CD14-positive monocyte (primary cell): ENCODE results near the gene TSPAN15. TPM values are rescaled to one million over a fixed set of nuclear protein-coding genes. Genes with fewer than 3 reads are reported as not detected.

Experiments used
- DNase-seq, 3 donors: peaks; one replicate each; pipeline ENCODE4 v3.0.0-alpha.2; 2011 to 2022
- H2AFZ ChIP-seq: 2 replicates; pipeline ENCODE4 v1.6.0; 2012; ENCODE audit warnings: mild to moderate bottlenecking, low read depth, low read length, inconsistent platforms; ENCODE audit not compliant: insufficient read depth, poor library complexity, severe bottlenecking
- H3K27ac ChIP-seq, 2 donors: 1 replicate in 1 of 2; 2 replicates in 1 of 2; pipeline ENCODE4 v1.5.1; 2012 to 2013; ENCODE audit warnings: low read length in 2 of 2, control low read depth in 1 of 2, inconsistent platforms in 1 of 2, low read depth in 1 of 2, mild to moderate bottlenecking in 1 of 2
- H3K27me3 ChIP-seq, 2 donors: one replicate each; pipeline versions ENCODE4 v1.6.0 to v1.6.1; 2011 to 2013; ENCODE audit warnings: low read length in 2 of 2; ENCODE audit not compliant: control insufficient read depth in 2 of 2, insufficient read depth in 2 of 2
- H3K36me3 ChIP-seq, 2 donors: replicated peaks in 1 of 2; 1 replicate in 1 of 2; 2 replicates in 1 of 2; pipeline versions ENCODE4 v1.5.1 to v1.6.1; 2012 to 2013; ENCODE audit warnings: low read length in 2 of 2, control low read depth in 1 of 2, inconsistent platforms in 1 of 2, mild to moderate bottlenecking in 1 of 2; ENCODE audit not compliant: insufficient read depth in 2 of 2, control insufficient read depth in 1 of 2
- H3K4me1 ChIP-seq, 2 donors: 1 replicate in 1 of 2; 2 replicates in 1 of 2; pipeline versions ENCODE4 v1.5.1 to v1.6.1; 2012 to 2013; ENCODE audit warnings: low read length in 2 of 2, control low read depth in 1 of 2, inconsistent platforms in 1 of 2, mild to moderate bottlenecking in 1 of 2, moderate library complexity in 1 of 2; ENCODE audit not compliant: insufficient read depth in 2 of 2, control insufficient read depth in 1 of 2
- H3K4me2 ChIP-seq: replicated peaks from 2 replicates; pipeline ENCODE3; 2012; ENCODE audit warnings: low read length, moderate library complexity, mild to moderate bottlenecking; ENCODE audit not compliant: poor library complexity, severe bottlenecking; ENCODE audit errors: extremely low read depth
- H3K4me3 ChIP-seq, 3 experiments: fragments of 200-600 bp in 1 of 3; sonication (generic) in 1 of 3; replicated peaks in 1 of 3; 1 replicate in 2 of 3; 2 replicates in 1 of 3; pipeline ENCODE4 v1.5.1; 2011 to 2013; ENCODE audit warnings: low read length in 3 of 3, mild to moderate bottlenecking in 3 of 3, control low read depth in 2 of 3, low read depth in 2 of 3, inconsistent platforms in 1 of 3, moderate library complexity in 1 of 3
- H3K79me2 ChIP-seq: 2 replicates; pipeline ENCODE4 v1.6.0; 2012; ENCODE audit warnings: mild to moderate bottlenecking, control low read depth, inconsistent platforms, low read length, moderate library complexity; ENCODE audit not compliant: insufficient read depth
- H3K9ac ChIP-seq: 2 replicates; pipeline ENCODE4 v1.6.0; 2017; ENCODE audit warnings: low read length, mild to moderate bottlenecking; ENCODE audit not compliant: insufficient read depth, poor library complexity, severe bottlenecking
- H3K9me3 ChIP-seq, 2 donors: replicated peaks in 1 of 2; 1 replicate in 1 of 2; 2 replicates in 1 of 2; pipeline versions ENCODE4 v1.5.1 to v1.6.1; 2012 to 2013; ENCODE audit warnings: low read length in 2 of 2, control low read depth in 1 of 2; ENCODE audit not compliant: control insufficient read depth in 1 of 2, insufficient read depth in 1 of 2
- H4K20me1 ChIP-seq: 2 replicates; pipeline ENCODE4 v1.6.0; 2012; ENCODE audit warnings: mild to moderate bottlenecking, low read length, control low read depth, moderate library complexity; ENCODE audit not compliant: insufficient read depth
- H3K27ac Mint-ChIP-seq, 7 donors: one replicate each; pipeline ENCODE4 v1.8.0; 2020; ENCODE audit warnings: mild to moderate bottlenecking in 7 of 7, mixed read lengths in 7 of 7, moderate library complexity in 6 of 7, inconsistent platforms in 2 of 7
- H3K27me3 Mint-ChIP-seq, 3 donors: one replicate each; pipeline ENCODE4 v1.8.0; 2021 to 2022; ENCODE audit warnings: low read depth in 3 of 3, mild to moderate bottlenecking in 3 of 3, mixed read lengths in 3 of 3, moderate library complexity in 3 of 3, inconsistent platforms in 1 of 3
- H3K36me3 Mint-ChIP-seq, 2 donors: one replicate each; pipeline ENCODE4 v1.8.0; 2020; ENCODE audit warnings: mixed read lengths in 2 of 2, inconsistent platforms in 1 of 2, mild to moderate bottlenecking in 1 of 2
- H3K4me1 Mint-ChIP-seq: one replicate; pipeline ENCODE4 v1.8.0; 2020; ENCODE audit warnings: mild to moderate bottlenecking, mixed read lengths
- H3K4me3 Mint-ChIP-seq, 2 donors: one replicate each; pipeline ENCODE4 v1.8.0; 2020; ENCODE audit warnings: mild to moderate bottlenecking in 2 of 2, mixed read lengths in 2 of 2, moderate library complexity in 1 of 2
- H3K9me3 Mint-ChIP-seq, 7 donors: one replicate each; pipeline ENCODE4 v1.8.0; 2020 to 2022; ENCODE audit warnings: mixed read lengths in 7 of 7, mild to moderate bottlenecking in 6 of 7, moderate library complexity in 6 of 7, inconsistent platforms in 2 of 7
- WGBS: methylation state at CpG from one replicate; pipeline ENCODE4 v1.1.5; 2013; ENCODE audit warnings: missing lambda C conversion rate; ENCODE audit not compliant: insufficient coverage; 5-methylcytosine and 5-hydroxymethylcytosine counted together
- intact Hi-C, 2 donors: fragments of 100-400 bp; cut with micrococcal nuclease; formaldehyde crosslinking; loops; one replicate each; pipeline versions ENCODE4 v1.15.0 to v1.15.1; 2023
- polyA plus RNA-seq, 3 donors: library from polyadenylated mRNA; depleted of rRNA in 1 of 3; unstranded in 2 of 3; stranded (reverse) in 1 of 3; fragments of 300-500 nt in 2 of 3; fragments of >200 nt in 1 of 3; fragmentation: Illumina TruSeq in 2 of 3; gene quantifications; 1 replicate in 2 of 3; 2 replicates in 1 of 3; pipeline ENCODE4 v1.2.3, GENCODE V29; 2012 to 2021
- TF ChIP-seq, protein P1 (sequence below): fragments of 200-600 bp; IDR thresholded peaks from one replicate; pipeline ENCODE4 v1.8.0; 2022; ENCODE audit warnings: antibody characterized with exemption, mild to moderate bottlenecking

The TSPAN15 gene
- polyA plus RNA-seq, 3 donors: 0.22 to 0.39 TPM; not detected in 1

- no peaks in the 10 kb centered on the region for H3K9me3 ChIP-seq
- H3K36me3 Mint-ChIP-seq: no peaks in the 10 kb centered on the region
- H3K4me2 ChIP-seq: no peak overlapping the region
- peaks cover 0 to 4% (median 3%) of the 10 kb centered on the region in 3 donors for H3K27me3 Mint-ChIP-seq
- H3K4me3 ChIP-seq: no peak overlapping the region
- no peak overlapping the region for H3K27ac ChIP-seq
- H3K4me1 Mint-ChIP-seq: peaks cover 7% of the 10 kb centered on the region
- 89% methylated on average over 8 of the region's 10 CpGs for WGBS
- no peak overlapping the region for H3K27ac Mint-ChIP-seq
- H2AFZ ChIP-seq: no peak overlapping the region
- no peaks in the 10 kb centered on the region for H3K36me3 ChIP-seq
- no peak overlapping the region for H3K9ac ChIP-seq
- no peaks in the 10 kb centered on the region for H3K79me2 ChIP-seq
- H4K20me1 ChIP-seq: no peaks in the 10 kb centered on the region
- DNase-seq: no peak
- TF ChIP-seq, protein P1, sequence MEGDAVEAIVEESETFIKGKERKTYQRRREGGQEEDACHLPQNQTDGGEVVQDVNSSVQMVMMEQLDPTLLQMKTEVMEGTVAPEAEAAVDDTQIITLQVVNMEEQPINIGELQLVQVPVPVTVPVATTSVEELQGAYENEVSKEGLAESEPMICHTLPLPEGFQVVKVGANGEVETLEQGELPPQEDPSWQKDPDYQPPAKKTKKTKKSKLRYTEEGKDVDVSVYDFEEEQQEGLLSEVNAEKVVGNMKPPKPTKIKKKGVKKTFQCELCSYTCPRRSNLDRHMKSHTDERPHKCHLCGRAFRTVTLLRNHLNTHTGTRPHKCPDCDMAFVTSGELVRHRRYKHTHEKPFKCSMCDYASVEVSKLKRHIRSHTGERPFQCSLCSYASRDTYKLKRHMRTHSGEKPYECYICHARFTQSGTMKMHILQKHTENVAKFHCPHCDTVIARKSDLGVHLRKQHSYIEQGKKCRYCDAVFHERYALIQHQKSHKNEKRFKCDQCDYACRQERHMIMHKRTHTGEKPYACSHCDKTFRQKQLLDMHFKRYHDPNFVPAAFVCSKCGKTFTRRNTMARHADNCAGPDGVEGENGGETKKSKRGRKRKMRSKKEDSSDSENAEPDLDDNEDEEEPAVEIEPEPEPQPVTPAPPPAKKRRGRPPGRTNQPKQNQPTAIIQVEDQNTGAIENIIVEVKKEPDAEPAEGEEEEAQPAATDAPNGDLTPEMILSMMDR: no peak
- no peaks in the 10 kb centered on the region for H3K27me3 ChIP-seq
- intact Hi-C loops: no loop called here
- no peak overlapping the region for H3K4me3 Mint-ChIP-seq
- no peaks in the 10 kb centered on the region for H3K9me3 Mint-ChIP-seq
- no peaks in the 10 kb centered on the region for H3K4me1 ChIP-seq
These were observed 15.4 kb downstream of the TSPAN15 start for GRCh38 chr10:69466689-69467088.

DNA sequence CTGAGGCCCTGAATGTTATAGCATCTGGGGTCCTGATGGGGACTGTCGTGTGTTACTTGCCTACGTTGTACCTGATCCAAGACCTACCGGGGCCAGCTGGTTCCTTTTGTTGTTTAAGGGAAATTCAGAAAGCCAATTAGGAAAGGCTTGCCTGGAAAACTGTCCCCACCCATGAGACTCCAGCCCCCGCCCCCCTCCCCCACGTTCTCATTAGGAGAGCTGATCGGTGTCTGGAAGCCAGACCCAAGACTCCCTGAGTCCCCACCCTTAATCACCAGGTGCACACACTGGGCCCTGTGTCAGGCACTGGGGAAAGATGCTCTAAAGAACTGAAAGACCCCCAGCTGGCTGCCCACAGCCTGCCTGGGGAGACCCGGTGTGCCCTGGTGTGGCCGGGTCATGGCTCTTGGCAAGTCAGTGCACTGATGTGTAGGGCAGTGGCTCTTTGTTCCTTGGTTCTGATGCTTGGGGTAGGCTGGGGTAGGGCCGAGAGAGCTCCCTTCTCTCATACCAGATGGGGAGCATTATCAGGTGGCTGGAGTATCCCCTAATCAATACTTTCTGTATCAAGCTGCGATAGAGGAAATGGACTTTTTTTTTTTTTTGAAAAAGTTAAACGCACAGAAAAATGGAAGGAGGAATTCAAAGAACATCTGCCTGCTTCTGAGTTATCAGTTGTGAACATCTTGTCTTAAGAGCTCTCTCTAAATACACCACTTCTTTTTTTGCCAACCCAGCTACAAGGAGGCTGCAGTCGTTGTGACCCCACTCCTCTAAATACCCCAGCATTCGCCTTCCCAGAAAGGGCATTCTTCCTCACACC is 16.9 kb downstream of the TSPAN15 start:
- no peak for DNase-seq

More for the DNA sequence above, 16.9 kb downstream of the TSPAN15 start:
- no peak overlapping the region for H2AFZ ChIP-seq
- no peak overlapping the region for H3K9ac ChIP-seq
- TF ChIP-seq, protein P1: no peak
- no peak overlapping the region for H3K4me2 ChIP-seq
- no peaks in the 10 kb centered on the region for H3K36me3 ChIP-seq
- Mint-ChIP-seq H3K4me1 (peaks cover 10% of the 10 kb centered on the region), H3K4me3 (no peak overlapping the region), H3K27me3 (peaks cover 0 to 8% (median 7%) of the 10 kb centered on the region in 3 donors), H3K36me3 (no peaks in the 10 kb centered on the region), H3K27ac (no peak overlapping the region), H3K9me3 (no peaks in the 10 kb centered on the region)
- no peaks in the 10 kb centered on the region for H4K20me1 ChIP-seq
- no peaks in the 10 kb centered on the region for H3K79me2 ChIP-seq
- H3K4me3 ChIP-seq: no peak overlapping the region
- no peak overlapping the region for H3K27ac ChIP-seq
- no peaks in the 10 kb centered on the region for H3K4me1 ChIP-seq
- intact Hi-C loops: no loop called here
- WGBS: 95% methylated on average over 4 of the region's 13 CpGs
- H3K9me3 ChIP-seq: no peaks in the 10 kb centered on the region
- H3K27me3 ChIP-seq: no peaks in the 10 kb centered on the region
